ENCODE results near the gene NLRP9.

The NLRP9 gene

GRCh38 chr19:55673465-55673864 lies 64.7 kb downstream of the NLRP9 start:
- no peak for DNase-seq (ENCODE audit: low read depth)

DNA sequence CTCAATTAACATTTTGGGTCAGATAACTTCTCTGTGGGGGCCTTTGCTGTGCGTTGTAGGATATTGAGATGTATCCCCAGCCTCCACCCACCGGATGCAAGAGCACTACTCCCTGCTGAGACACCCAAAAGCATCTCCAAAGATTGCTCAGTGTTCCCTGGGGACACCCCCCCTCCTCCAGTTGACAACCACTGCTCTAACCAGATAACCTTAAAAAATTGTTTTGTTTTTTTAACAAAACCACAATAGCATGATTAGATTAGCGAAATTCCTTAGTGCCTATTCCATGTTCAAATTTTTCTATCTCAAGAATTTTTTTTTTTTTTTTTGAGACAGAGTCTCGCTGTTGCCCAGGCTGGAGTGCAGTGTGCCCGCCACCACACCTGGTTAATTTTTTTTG lies 65.8 kb downstream of the NLRP9 start:
- DNase-seq (ENCODE audit: low read depth): no peak

DNA sequence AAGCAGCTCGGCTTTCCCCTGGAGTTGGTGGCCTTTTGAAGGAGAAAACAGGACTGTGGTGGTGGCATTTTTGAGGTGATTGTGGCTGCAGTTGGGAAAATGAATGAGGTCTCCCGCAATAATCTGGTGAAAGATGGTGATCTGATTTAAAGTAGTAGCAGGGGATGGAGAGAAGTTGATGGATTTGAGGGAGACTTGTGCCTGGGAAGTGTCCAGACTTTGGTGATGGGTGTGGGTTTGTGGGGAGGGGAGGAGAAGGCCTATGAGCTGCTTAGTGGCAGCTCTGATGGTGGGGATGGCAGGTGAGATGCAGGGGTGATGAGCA lies 67.2 kb downstream of the NLRP9 start:
- DNase-seq (ENCODE audit: low read depth): no peak

DNA sequence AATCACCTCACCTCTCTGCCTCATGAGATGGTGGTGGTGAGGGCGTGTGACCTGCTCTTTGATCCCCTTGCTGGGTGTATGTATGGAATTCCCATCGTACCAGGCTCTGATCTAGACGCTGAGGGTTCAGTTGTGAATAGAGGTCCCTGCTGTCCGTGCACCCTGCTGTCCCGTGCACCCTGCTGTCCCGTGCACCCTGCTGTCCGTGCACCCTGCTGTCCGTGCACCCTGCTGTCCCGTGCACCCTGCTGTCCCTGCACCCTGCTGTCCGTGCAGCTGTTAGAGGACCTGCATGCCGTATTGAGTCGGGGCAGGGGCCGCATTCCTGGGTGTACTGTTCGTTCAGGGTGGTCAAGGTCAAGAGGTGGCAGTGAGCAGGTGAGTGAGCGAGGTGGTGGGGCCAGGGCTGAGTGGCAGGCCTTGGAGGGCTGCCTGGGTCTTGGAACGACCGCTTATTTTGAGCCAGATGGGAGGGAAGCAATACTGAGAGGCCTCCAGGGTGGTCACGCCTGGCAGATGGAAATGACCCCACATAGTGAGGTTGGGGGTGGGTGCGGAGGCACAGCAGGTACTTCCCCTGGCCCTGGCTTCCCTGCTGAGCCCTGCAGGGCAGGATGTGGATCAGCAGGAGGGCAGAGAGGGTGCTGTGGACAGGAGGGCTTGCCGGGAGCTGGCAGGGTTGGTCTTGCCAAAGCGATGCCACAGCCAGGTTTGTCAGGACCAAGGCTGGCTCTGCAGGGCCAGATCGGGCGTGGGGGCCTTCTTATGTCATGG lies 67.7 kb downstream of the NLRP9 start:
- no peak for DNase-seq (ENCODE audit: low read depth)

- DNase-seq (ENCODE audit: low read depth): no peak
These were observed 68.6 kb downstream of the NLRP9 start for GRCh38 chr19:55669418-55670279.

GRCh38 chr19:55668603-55669348 lies 69.4 kb downstream of the NLRP9 start:
- no peak for DNase-seq (ENCODE audit: low read depth)

DNA sequence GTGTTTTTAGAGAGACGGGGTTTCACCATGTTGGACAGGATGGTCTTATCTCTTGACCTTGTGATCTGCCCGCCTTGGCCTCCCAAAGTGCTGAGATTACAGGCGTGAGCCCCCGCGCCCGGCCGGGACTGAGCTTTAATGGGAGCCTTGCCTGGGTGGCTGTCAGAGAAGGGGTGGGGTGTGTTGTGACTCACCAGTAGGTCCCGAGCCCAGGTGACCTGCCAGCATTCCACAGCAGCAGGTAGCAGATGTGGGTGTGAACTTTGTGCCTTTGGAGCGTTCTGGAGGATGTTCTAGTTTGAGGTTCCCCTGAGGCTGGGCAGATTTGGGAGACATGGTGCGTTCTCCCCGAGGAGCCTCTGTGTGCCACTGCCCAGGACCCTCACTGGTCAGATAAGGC lies 70.2 kb downstream of the NLRP9 start:
- DNase-seq (ENCODE audit: low read depth): no peak

DNA sequence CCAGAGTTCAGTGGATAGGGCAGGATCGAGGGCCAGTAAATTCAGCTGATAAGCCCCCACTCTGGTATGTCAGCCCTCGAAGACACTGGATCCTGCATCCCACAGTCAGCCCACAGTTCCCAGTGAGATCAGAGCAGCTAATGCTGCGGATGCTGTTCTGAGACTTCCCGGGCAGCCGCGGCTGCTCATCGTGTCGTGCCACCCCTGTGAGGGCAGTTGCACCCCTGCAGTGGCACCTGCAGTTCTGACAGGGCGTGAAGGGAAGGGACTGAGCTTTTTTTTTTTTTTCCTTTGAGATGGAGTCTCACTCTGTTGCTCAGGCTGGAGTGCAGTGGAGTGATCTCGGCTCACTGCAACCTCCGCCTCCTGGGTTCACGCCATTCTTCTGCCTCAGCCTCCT lies 70.7 kb downstream of the NLRP9 start:
- DNase-seq (ENCODE audit: low read depth): no peak

- DNase-seq (ENCODE audit: low read depth): no peak
These were observed 71.2 kb downstream of the NLRP9 start for GRCh38 chr19:55667006-55667381.

GRCh38 chr19:55666343-55667005 lies 71.7 kb downstream of the NLRP9 start:
- no peak for DNase-seq (ENCODE audit: low read depth)

GRCh38 chr19:55663846-55664536 lies 74.2 kb downstream of the NLRP9 start:
- DNase-seq (ENCODE audit: low read depth): no peak

DNA sequence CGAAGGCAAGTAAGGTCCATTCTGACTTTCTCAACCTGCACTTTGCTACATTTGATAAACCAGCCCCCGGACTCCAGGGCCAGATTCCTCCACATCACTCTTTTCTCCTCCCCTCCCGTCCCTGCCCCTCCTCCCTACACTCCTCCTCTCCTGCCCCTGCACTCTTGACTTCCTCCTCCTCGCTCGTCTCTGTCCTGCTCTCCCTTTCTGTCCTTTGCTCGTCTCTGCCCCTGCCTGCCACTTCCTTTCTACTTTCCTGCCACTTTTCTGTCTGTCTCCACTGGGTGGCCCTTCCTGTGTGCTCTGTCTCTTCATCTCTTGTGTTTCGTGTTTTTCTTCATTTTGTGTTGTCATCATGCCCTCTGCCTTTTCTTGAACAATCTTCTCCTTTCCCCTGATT lies 76.4 kb downstream of the NLRP9 start:
- DNase-seq (ENCODE audit: low read depth): no peak

- no peak for DNase-seq (ENCODE audit: low read depth)
These were observed 77.2 kb downstream of the NLRP9 start for GRCh38 chr19:55660991-55661390.

GRCh38 chr19:55660404-55660803 lies 77.8 kb downstream of the NLRP9 start:
- DNase-seq (ENCODE audit: low read depth): no peak

DNA sequence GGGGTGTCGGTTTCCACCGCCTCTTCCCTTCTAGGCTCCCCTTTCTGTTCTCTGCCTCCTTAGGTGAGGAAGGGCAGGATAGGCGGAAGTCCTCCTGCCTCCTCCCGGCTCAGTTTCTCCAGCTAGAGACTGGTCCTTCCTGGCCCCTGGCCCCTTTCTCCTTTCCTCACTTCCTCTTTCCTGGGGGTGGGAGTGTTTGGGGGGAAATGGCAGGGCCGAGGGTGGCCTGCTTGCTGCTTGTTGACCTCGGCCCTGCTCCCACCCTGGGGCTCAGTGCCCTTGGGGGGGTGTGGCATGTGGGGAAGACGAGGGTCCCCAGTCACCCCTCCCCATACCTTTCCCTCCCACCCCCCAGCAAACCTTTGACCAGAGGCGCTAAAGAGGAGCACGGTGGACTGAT lies 78.4 kb downstream of the NLRP9 start:
- no peak for DNase-seq (ENCODE audit: low read depth)

- no peak for DNase-seq (ENCODE audit: low read depth)
These were observed 79.2 kb downstream of the NLRP9 start for GRCh38 chr19:55658846-55659459.
